ENCODE results near the gene IFI27L1.

Gene IFI27L1

GRCh38 chr14:94054401-94054800 lies 26.7 kb upstream of the IFI27L1 start:
- TF ChIP-seq GATA3 (IDR thresholded peaks at IDR 0.05; ENCODE audit: low read depth, low read length), result no peak

DNA sequence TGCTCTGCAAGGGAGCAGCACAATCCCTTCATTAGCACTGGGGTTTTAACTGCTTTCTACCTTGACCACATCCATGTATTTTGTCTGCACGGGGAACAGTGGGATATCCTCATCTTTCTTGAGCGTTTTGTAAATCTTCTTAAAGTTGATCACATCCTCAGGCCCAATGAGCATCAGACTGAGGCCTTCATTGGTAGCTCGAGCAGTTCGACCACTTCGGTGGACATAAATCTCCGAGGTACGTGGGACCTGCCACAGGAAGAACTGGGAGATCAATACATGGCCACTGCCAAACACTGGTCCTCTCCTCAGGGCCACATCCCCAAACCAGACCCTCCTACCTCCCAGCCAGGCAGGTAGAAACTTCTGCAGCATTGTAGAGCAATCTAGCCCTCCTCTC lies 26.2 kb upstream of the IFI27L1 start:
- TF ChIP-seq GATA3 (IDR thresholded peaks at IDR 0.05; ENCODE audit: low read depth, low read length) (no peak), GATA2 (IDR thresholded peaks at IDR 0.05; ENCODE audit: low read depth, low read length) (no peak)

- TF ChIP-seq GATA3 (IDR thresholded peaks at IDR 0.05; ENCODE audit: low read depth, low read length), result no peak
Observed at GRCh38 chr14:94056579-94057308, 24.4 kb upstream of the IFI27L1 start.

GRCh38 chr14:94058128-94058673 lies 22.9 kb upstream of the IFI27L1 start:
- no peak for TF ChIP-seq GATA3 (IDR thresholded peaks at IDR 0.05; ENCODE audit: low read depth, low read length)

GRCh38 chr14:94058674-94059138 lies 22.4 kb upstream of the IFI27L1 start:
- TF ChIP-seq GATA3 (IDR thresholded peaks at IDR 0.05; ENCODE audit: low read depth, low read length) (no peak), GATA2 (IDR thresholded peaks at IDR 0.05; ENCODE audit: low read depth, low read length) (no peak)

DNA sequence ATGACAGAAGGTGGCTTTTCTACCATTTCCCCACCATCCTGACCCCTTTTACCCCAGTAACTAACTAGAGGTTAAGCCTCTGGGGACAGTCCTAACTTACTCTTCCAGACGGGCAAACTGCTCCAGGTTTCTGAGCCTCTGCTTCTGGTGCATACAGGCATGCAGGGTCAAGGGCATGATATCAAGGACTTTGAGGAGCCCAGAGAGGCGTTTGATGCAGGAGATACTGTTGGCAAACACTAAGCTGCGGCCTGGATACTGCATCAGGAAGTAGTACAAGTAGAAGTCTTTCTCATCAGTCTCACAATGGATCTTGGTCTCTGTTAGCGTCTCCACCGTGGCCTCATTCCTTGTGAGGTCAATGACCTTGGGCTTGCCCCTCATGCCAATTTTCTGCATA lies 21.1 kb upstream of the IFI27L1 start:
- TF ChIP-seq GATA2 (IDR thresholded peaks at IDR 0.05; ENCODE audit: low read depth, low read length) (no peak), GATA3 (IDR thresholded peaks at IDR 0.05; ENCODE audit: low read depth, low read length) (no peak)

GRCh38 chr14:94062344-94062940 lies 18.7 kb upstream of the IFI27L1 start:
- TF ChIP-seq GATA3 (IDR thresholded peaks at IDR 0.05; ENCODE audit: low read depth, low read length), result no peak
- no peak for TF ChIP-seq GATA2 (IDR thresholded peaks at IDR 0.05; ENCODE audit: low read depth, low read length)

DNA sequence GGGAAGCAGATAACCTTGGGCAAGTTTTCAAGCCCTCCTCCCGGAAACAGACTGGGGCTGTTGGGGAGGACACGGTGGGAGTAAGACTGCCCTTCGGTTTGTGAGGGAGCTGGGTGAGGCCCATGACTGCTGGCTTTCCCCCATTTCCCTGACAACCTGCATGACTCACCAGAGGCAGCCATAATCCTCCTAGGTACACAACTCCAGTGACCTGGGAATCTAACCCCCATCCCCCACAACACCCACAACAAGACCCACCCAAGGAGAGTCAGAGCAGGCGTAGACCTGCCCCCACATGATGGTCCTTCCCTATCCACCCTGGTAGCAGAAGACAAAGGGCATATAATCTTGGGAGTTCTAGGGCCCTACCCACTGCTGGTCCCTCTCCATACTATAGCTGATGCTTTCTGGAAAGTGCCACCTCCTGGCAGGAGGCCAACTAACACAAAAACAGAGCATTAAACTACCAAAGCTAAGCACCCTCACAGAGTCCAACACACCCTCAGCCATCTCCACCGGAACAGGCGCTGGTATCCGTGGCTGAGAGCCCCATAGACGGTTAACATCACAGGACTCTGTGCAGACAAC lies 14.9 kb upstream of the IFI27L1 start:
- no peak for TF ChIP-seq GATA2 (IDR thresholded peaks at IDR 0.05; ENCODE audit: low read depth, low read length)
- TF ChIP-seq GATA3 (IDR thresholded peaks at IDR 0.05; ENCODE audit: low read depth, low read length), result no peak

DNA sequence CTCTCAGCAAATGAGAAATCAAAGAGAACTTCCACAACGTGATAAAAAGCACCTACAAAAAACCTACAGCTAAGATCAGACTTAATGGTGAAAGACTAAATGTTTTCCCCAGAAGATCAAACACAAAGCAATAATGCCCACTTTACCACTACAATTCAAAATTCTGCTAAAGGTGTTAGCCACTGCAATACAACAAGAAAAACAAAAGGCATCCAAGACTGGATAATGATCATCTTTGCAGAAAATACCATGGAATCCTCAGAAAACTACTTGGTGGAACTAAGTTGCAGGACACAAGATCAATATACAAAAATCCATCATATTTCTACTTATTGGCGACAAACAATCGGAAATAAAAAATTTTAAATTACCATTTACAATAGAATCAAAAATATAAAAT lies 6.6 kb upstream of the IFI27L1 start:
- TF ChIP-seq GATA2 (IDR thresholded peaks at IDR 0.05; ENCODE audit: low read depth, low read length) (no peak), GATA3 (IDR thresholded peaks at IDR 0.05; ENCODE audit: low read depth, low read length) (no peak)

GRCh38 chr14:94075008-94075407 lies 6.1 kb upstream of the IFI27L1 start:
- TF ChIP-seq GATA3 (IDR thresholded peaks at IDR 0.05; ENCODE audit: low read depth, low read length), result no peak
- TF ChIP-seq GATA2 (IDR thresholded peaks at IDR 0.05; ENCODE audit: low read depth, low read length), result no peak

- no peak for TF ChIP-seq GATA3 (IDR thresholded peaks at IDR 0.05; ENCODE audit: low read depth, low read length)
- TF ChIP-seq GATA2 (IDR thresholded peaks at IDR 0.05; ENCODE audit: low read depth, low read length), result no peak
Observed at GRCh38 chr14:94077111-94077821, 3.8 kb upstream of the IFI27L1 start.

GRCh38 chr14:94077823-94078222 lies 3.3 kb upstream of the IFI27L1 start:
- TF ChIP-seq GATA3 (IDR thresholded peaks at IDR 0.05; ENCODE audit: low read depth, low read length) (no peak), GATA2 (IDR thresholded peaks at IDR 0.05; ENCODE audit: low read depth, low read length) (no peak)

- TF ChIP-seq GATA2 (IDR thresholded peaks at IDR 0.05; ENCODE audit: low read depth, low read length), result no peak
- TF ChIP-seq GATA3 (IDR thresholded peaks at IDR 0.05; ENCODE audit: low read depth, low read length), result no peak
Observed at GRCh38 chr14:94079891-94080620, 1.1 kb upstream of the IFI27L1 start.

DNA sequence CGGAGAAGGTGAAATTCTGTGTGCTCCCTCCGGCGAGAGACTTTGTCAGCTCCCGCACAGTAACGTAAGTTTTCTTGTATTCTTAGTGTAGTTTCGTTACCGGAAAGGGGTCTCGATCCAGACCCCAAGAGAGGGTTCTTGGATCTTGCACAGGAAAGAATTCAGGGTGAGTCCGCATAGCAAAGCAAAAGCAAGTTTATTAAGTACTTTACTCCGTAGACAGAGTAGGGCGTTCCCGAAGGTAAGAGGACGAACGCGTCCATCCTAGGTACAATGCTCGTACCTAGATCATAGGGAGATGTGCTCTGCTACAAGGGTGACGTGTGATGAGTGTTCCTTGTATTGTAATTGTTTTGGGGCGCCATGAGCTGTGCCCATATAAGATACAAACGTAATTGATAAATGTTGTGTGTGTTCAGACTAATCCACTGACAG lies 293 bp downstream of the IFI27L1 start:
- TF ChIP-seq GATA2 (IDR thresholded peaks at IDR 0.05; ENCODE audit: low read depth, low read length) (no peak), GATA3 (IDR thresholded peaks at IDR 0.05; ENCODE audit: low read depth, low read length) (no peak)
